Fibroblast of villous mesenchyme (primary cell): ENCODE data around the gene MGLL. TPM values are rescaled to one million over a fixed set of nuclear protein-coding genes. Genes with fewer than 3 reads are reported as not detected.
"Not testable (repeated sequence)": the region's sequence is repeated elsewhere in the genome, so short reads cannot be mapped to it uniquely, and the experiment has no call there.

Experiments used
- DNase-seq: peaks from one replicate; pipeline ENCODE4 v3.0.0-alpha.2; 2010; ENCODE audit warnings: low read depth
- H3K4me3 ChIP-seq: 2 replicates; pipeline ENCODE4 v1.5.1; 2011; ENCODE audit warnings: low read depth, mild to moderate bottlenecking, low read length
- CTCF ChIP-seq: IDR thresholded peaks from 2 replicates; pipeline ENCODE4 v1.5.1; 2012; ENCODE audit warnings: low read depth, mild to moderate bottlenecking, low read length; ENCODE audit not compliant: insufficient read depth
- total RNA-seq: library from RNA; depleted of rRNA; stranded (reverse); fragments of >200 nt; gene quantifications from 2 replicates; pipeline ENCODE4 v1.2.3, GENCODE V29; 2012

MGLL gene
- total RNA-seq, 1 donor = 141 TPM

GRCh38 chr3:127684871-127685707, 137.2 kb downstream of the MGLL start:
- no peak overlapping the region for H3K4me3 ChIP-seq
- DNase-seq = no peak
- no peak for TF ChIP-seq CTCF

- no peak for TF ChIP-seq CTCF
- no peak overlapping the region for H3K4me3 ChIP-seq
- no peak for DNase-seq
Observed at GRCh38 chr3:127682561-127682960, 139.8 kb downstream of the MGLL start.

- not testable (repeated sequence) for DNase-seq, H3K4me3 ChIP-seq
Observed at GRCh38 chr3:127682175-127682554, 140.2 kb downstream of the MGLL start.

GRCh38 chr3:127680798-127681221, 141.5 kb downstream of the MGLL start:
- H3K4me3 ChIP-seq = no peak overlapping the region
- TF ChIP-seq CTCF = no peak
- DNase-seq = no peak

- DNase-seq = no peak
- no peak overlapping the region for H3K4me3 ChIP-seq
- TF ChIP-seq CTCF = no peak
Observed at GRCh38 chr3:127680146-127680661, 142.1 kb downstream of the MGLL start.

- no peak overlapping the region for H3K4me3 ChIP-seq
- DNase-seq = no peak
- no peak for TF ChIP-seq CTCF
Observed at GRCh38 chr3:127679534-127680145, 142.7 kb downstream of the MGLL start.
